K562 (cell line): ENCODE measurements around the gene GRK4. TPM values are rescaled to one million over a fixed set of nuclear protein-coding genes. Genes with fewer than 3 reads are reported as not detected.
A peak's percentile ranks its signal among the peaks of the same experiment; 100 is the strongest.

Source experiments
- ATAC-seq: fragments of 200-7000 bp; cut with Tn5 transposase; 3 replicates; pipeline ENCODE4 v1.9.1; 2020; ENCODE audit warnings: moderate library complexity
- BruUV-seq: library from RNA; stranded (reverse); fragments of 400-500 nt; replicated peaks from 2 replicates; lab custom pipeline; 2021; lab: Mats Ljungman, UMichigan
- CTCF ChIA-PET: fragments of 300-600 bp; formaldehyde crosslinking; extraction: SDS; loops from one replicate; lab custom pipeline; 2021; ENCODE audit warnings: low intra/inter-chr PET ratio; lab: Yijun Ruan, JAX
- POLR2A ChIA-PET: fragments of 300-600, 350-650 bp; sonication (Branson Sonifier 250); formaldehyde crosslinking; extraction: SDS; loops from one replicate; lab custom pipeline; 2021; ENCODE audit warnings: antibody characterized with exemption, inconsistent platforms; lab: Yijun Ruan, JAX
- DNase-seq, 4 experiments: peaks; one replicate each; pipeline versions ENCODE4 v3.0.0 to v3.0.0-alpha.2; 2011 to 2018; ENCODE audit warnings: low spot score in 3 of 4, mixed read lengths in 3 of 4; ENCODE audit errors: extremely low read depth in 1 of 4
- FAIRE-seq: peaks from 2 replicates; lab custom pipeline; 2011; peaks lifted over from hg19 to GRCh38; lab: Jason Lieb, UNC
- H2AFZ ChIP-seq: 2 replicates; pipeline ENCODE4 v1.6.0; 2011; ENCODE audit warnings: low read depth, low read length, control low read depth, inconsistent platforms
- H3K27ac ChIP-seq: fragments of 200-600 bp; 3 replicates; pipeline ENCODE4 v1.8.0; 2011; ENCODE audit warnings: low read depth, mild to moderate bottlenecking, control low read depth, inconsistent platforms, low read length, moderate library complexity, mixed read lengths; ENCODE audit errors: extremely low read depth
- H3K27me3 ChIP-seq, 2 experiments: fragments of 300-600 bp in 1 of 2; 2 replicates in 1 of 2; 3 replicates in 1 of 2; pipeline versions ENCODE4 v1.6.0 to v1.8.0; 2011; ENCODE audit warnings: inconsistent platforms in 2 of 2, low read length in 2 of 2, mild to moderate bottlenecking in 1 of 2, mixed read lengths in 1 of 2, moderate library complexity in 1 of 2; ENCODE audit not compliant: control insufficient read depth in 2 of 2, insufficient read depth in 2 of 2
- H3K36me3 ChIP-seq: fragments of 300-600 bp; 3 replicates; pipeline ENCODE4 v1.8.0; 2011; ENCODE audit warnings: mild to moderate bottlenecking, low read length, inconsistent platforms; ENCODE audit not compliant: control insufficient read depth, insufficient read depth
- H3K4me1 ChIP-seq, 2 experiments: fragments of 200-600 bp in 1 of 2; replicated peaks in 1 of 2; 2 replicates in 1 of 2; 3 replicates in 1 of 2; pipeline versions ENCODE4 v1.5.1 to v1.8.0; 2011; ENCODE audit warnings: inconsistent platforms in 2 of 2, low read length in 2 of 2, mild to moderate bottlenecking in 1 of 2, mixed read lengths in 1 of 2, moderate library complexity in 1 of 2; ENCODE audit not compliant: control insufficient read depth in 2 of 2, insufficient read depth in 2 of 2
- H3K4me2 ChIP-seq: 2 replicates; pipeline ENCODE4 v1.6.1; 2011; ENCODE audit warnings: low read length, control low read depth, inconsistent platforms, mixed read lengths; ENCODE audit not compliant: insufficient read depth
- H3K4me3 ChIP-seq: fragments of 200-600 bp; sonication (generic), shearing (Covaris generic); 2 replicates; pipeline ENCODE4 v1.5.1; 2016; ENCODE audit warnings: control low read depth, inconsistent platforms
- H3K79me2 ChIP-seq: fragments of 200-600 bp; 3 replicates; pipeline ENCODE4 v1.8.0; 2011; ENCODE audit warnings: low read length, inconsistent platforms; ENCODE audit not compliant: control insufficient read depth, insufficient read depth
- H3K9ac ChIP-seq, 2 experiments: 2 replicates each; pipeline versions ENCODE4 v1.6.0 to v1.6.1; 2011; ENCODE audit warnings: low read depth in 2 of 2, low read length in 2 of 2, control low read depth in 1 of 2, inconsistent platforms in 1 of 2, mild to moderate bottlenecking in 1 of 2, mixed read lengths in 1 of 2; ENCODE audit not compliant: insufficient read depth in 1 of 2
- H3K9me1 ChIP-seq: one replicate; pipeline ENCODE4 v1.6.0; 2011; ENCODE audit warnings: inconsistent platforms, mild to moderate bottlenecking, low read length, moderate library complexity; ENCODE audit not compliant: control insufficient read depth, insufficient read depth
- H3K9me3 ChIP-seq: replicated peaks from 2 replicates; pipeline ENCODE4 v1.5.1; 2011; ENCODE audit warnings: low read depth, low read length, inconsistent platforms; ENCODE audit not compliant: control insufficient read depth, insufficient read depth
- H4K20me1 ChIP-seq: replicated peaks from 2 replicates; pipeline ENCODE4 v1.6.1; 2011; ENCODE audit warnings: low read length, inconsistent platforms, mixed read lengths; ENCODE audit not compliant: control insufficient read depth, insufficient read depth
- CTCFL ChIP-seq: IDR thresholded peaks from 2 replicates; pipeline ENCODE4 v1.6.1; 2011; ENCODE audit warnings: borderline replicate concordance, low read depth, mild to moderate bottlenecking, moderate library complexity, low read length; ENCODE audit not compliant: insufficient read depth, poor library complexity, severe bottlenecking
- RAD21 ChIP-seq, 2 experiments: fragments of 250-450 bp in 1 of 2; fragments of 450-650 bp in 1 of 2; sonication (Bioruptor Pico) in 1 of 2; formaldehyde crosslinking in 1 of 2; IDR thresholded peaks in 1 of 2; conservative IDR thresholded peaks in 1 of 2; 2 replicates each; pipeline versions ENCODE4 v1.4.0 to v1.8.0; 2020 to 2022; ENCODE audit warnings: mild to moderate bottlenecking in 2 of 2, moderate library complexity in 1 of 2
- RBM25 ChIP-seq: fragments of 200-400 bp; formaldehyde crosslinking; IDR thresholded peaks from 2 replicates; pipeline ENCODE4 v1.6.1; 2018; ENCODE audit warnings: low read length, low read depth, moderate library complexity; ENCODE audit not compliant: severe bottlenecking
- SIN3B ChIP-seq: fragments of 450-650 bp; IDR thresholded peaks from 2 replicates; pipeline ENCODE4 v1.6.1; 2017; ENCODE audit warnings: low read depth, mild to moderate bottlenecking, moderate library complexity
- TGIF2 ChIP-seq: sonication (generic); formaldehyde crosslinking; IDR thresholded peaks from 2 replicates; pipeline ENCODE4 v1.8.1; 2022; ENCODE audit warnings: mild to moderate bottlenecking, missing genetic modification reagents, moderate library complexity
- ZNF121 ChIP-seq: sonication (generic); formaldehyde crosslinking; conservative IDR thresholded peaks from 2 replicates; pipeline ENCODE4 v1.8.0; 2022; ENCODE audit warnings: missing genetic modification reagents
- ZNF384 ChIP-seq: IDR thresholded peaks from 2 replicates; pipeline ENCODE4 v1.6.1; 2012; ENCODE audit warnings: low read depth, low read length, improper control_type of control experiment
- ZNF589 ChIP-seq: fragments of 200-800 bp; sonication (Bioruptor generic); IDR thresholded peaks from 2 replicates; pipeline ENCODE4 v1.6.1; 2016; ENCODE audit warnings: low read depth, missing genetic modification characterization, missing compliant biosample characterization
- WGBS: fragments of 100-300 bp; shearing (Covaris generic); methylation state at CpG from one replicate; pipeline ENCODE4 v1.1.6; 2016; ENCODE audit warnings: low coverage, mixed read lengths; ENCODE audit not compliant: insufficient coverage; ENCODE audit errors: missing lambda C conversion rate; 5-methylcytosine and 5-hydroxymethylcytosine counted together
- in situ Hi-C: fragments of 300-500 bp; cut with MboI; formaldehyde crosslinking; loops from 4 replicates; pipeline ENCODE4 v1.15.0; 2018; ENCODE audit warnings: inconsistent platforms, mixed read lengths
- intact Hi-C: fragments of 100-400 bp; cut with micrococcal nuclease; formaldehyde crosslinking; loops from 2 replicates; pipeline ENCODE4 v1.14.2; 2022
- polyA plus RNA-seq, 8 experiments: library from polyadenylated mRNA; depleted of rRNA in 4 of 8; stranded (reverse) in 5 of 8; unstranded in 3 of 8; fragments of >200 nt; fragmentation: Nextera tagmentation in 2 of 8; fragmentation: Illumina TruSeq in 1 of 8; extraction: Ambion mirVana in 2 of 8; extraction: Trizol in 1 of 8; gene quantifications; 2 replicates each; pipeline versions ENCODE4 v1.2.1 to v1.2.3, GENCODE V29; 2011 to 2014; ENCODE audit warnings: inconsistent platforms in 1 of 8, missing spikeins in 1 of 8
- total RNA-seq, 7 experiments: library from RNA; depleted of rRNA in 6 of 7; stranded (reverse); fragments of >200 nt in 6 of 7; fragmentation: Illumina TruSeq in 2 of 7; extraction: Trizol in 2 of 7; gene quantifications; 2 replicates each; pipeline versions ENCODE4 v1.2.1 to v1.2.3, GENCODE V29; 2011 to 2021; ENCODE audit warnings: low replicate concordance in 1 of 7
- TF ChIP-seq, protein P1 (sequence below), 3 experiments: IDR thresholded peaks in 2 of 3; conservative IDR thresholded peaks in 1 of 3; 2 replicates each; pipeline ENCODE4 v1.5.1; 2011 to 2012; ENCODE audit warnings: low read length in 3 of 3, mild to moderate bottlenecking in 3 of 3, control low read depth in 2 of 3, improper control_type of control experiment in 1 of 3, inconsistent platforms in 1 of 3, low read depth in 1 of 3, mixed read lengths in 1 of 3, moderate library complexity in 1 of 3; ENCODE audit not compliant: insufficient read depth in 2 of 3

The GRK4 gene
- total and polyA plus RNA-seq, 9 of the 15 experiments (the other 6 are each of a cell fraction or from before 2014, with no cell fraction given), result 1.1 to 4.8 (median 2.6) TPM

DNA sequence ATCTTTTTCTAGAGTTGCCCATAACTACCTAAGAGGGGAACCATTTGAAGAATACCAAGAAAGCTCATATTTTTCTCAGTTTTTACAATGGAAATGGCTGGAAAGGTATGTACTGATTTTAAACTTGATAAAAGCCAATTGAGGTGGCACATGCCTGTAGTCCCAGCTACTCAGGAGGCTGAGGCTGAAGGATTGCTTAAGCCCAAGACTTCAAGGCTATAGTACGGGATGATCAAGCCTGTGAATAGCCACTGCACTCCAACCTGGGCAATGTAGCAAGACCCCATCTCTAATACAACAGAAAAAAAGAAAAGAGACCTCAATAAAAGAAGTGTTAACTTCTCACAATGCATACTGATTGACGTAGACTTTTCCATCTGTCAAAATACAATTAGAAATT is 44.4 kb downstream of the GRK4 start:
- no peak for DNase-seq
- Histone ChIP-seq H4K20me1 (no peaks in the 10 kb centered on the region; the same call in 1 of the 2 replicates), H3K79me2 (no peaks in the 10 kb centered on the region), H3K27me3 (peaks cover 35 to 37% of the 10 kb centered on the region in 2 experiments), H3K4me2 (no peak overlapping the region), H2AFZ (no peak overlapping the region), H3K36me3 (no peaks in the 10 kb centered on the region), H3K4me1 (no peaks in the 10 kb centered on the region), H3K9me1 (peaks cover 3% of the 10 kb centered on the region), H3K4me3 (no peak overlapping the region), H3K9ac (no peak overlapping the region), H3K9me3 (no peaks in the 10 kb centered on the region), H3K27ac (no peak overlapping the region)
- ATAC-seq, result no peak
- POLR2A ChIA-PET, result interaction anchor here (0.7 to 1.4 kb wide), 4 partner anchors 10 to 67 kb away, joined by 3 to 5 read pairs (median 4); partner anchors contain the start of genes HTT and HTT-AS
- in situ Hi-C loops, result no loop called here
- BruUV-seq, result no TSS peak
- no peak for FAIRE-seq
- 0% methylated on average over 2 of the region's 2 CpGs for WGBS
- CTCF ChIA-PET, result no interaction called here
- peak; percentile 69 for TF ChIP-seq ZNF121 (CRISPR knock-in tag)
- no peak for TF ChIP-seq TGIF2
- peak; percentile 65 for TF ChIP-seq RBM25
- no peak for TF ChIP-seq ZNF589 (CRISPR knock-in tag)
- intact Hi-C loops, result no loop called here

DNA sequence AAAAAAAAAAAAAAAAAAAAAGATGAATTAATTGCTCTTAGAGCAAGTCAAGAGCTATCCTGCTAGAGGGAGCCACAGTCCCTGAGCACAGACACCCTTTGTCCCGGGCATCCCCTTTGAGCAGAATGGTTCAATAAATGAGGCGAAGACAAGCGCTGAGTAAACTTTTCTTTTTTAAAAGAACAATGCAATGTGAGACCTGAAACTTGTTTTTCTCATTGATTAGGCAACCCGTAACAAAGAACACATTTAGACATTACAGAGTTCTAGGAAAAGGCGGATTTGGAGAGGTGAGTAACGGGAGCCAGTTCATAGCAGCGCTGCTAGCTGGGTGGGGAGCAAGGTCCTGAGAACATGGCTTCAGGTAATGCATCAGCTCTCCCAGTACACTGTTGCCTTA is 46.1 kb downstream of the GRK4 start:
- H4K20me1 ChIP-seq, result no peaks in the 10 kb centered on the region; the same call in 1 of the 2 replicates
- no peak overlapping the region for H3K27ac ChIP-seq
- peak; percentile 87 for ATAC-seq
- ChIA-PET POLR2A (interaction anchor here (0.7 to 0.8 kb wide), 3 partner anchors 29 to 621 kb away, joined by 3 to 5 read pairs (median 3); no protein-coding TSS in a partner anchor), CTCF (no interaction called here)
- H3K9ac ChIP-seq, result no peak overlapping the region
- DNase-seq, result peak in 2 of 4 experiments; percentile 38 to 50
- peak; percentile 88 for TF ChIP-seq ZNF384
- peak; percentile 80 for TF ChIP-seq CTCFL
- no peak for TF ChIP-seq SIN3B
- TF ChIP-seq, protein P1, sequence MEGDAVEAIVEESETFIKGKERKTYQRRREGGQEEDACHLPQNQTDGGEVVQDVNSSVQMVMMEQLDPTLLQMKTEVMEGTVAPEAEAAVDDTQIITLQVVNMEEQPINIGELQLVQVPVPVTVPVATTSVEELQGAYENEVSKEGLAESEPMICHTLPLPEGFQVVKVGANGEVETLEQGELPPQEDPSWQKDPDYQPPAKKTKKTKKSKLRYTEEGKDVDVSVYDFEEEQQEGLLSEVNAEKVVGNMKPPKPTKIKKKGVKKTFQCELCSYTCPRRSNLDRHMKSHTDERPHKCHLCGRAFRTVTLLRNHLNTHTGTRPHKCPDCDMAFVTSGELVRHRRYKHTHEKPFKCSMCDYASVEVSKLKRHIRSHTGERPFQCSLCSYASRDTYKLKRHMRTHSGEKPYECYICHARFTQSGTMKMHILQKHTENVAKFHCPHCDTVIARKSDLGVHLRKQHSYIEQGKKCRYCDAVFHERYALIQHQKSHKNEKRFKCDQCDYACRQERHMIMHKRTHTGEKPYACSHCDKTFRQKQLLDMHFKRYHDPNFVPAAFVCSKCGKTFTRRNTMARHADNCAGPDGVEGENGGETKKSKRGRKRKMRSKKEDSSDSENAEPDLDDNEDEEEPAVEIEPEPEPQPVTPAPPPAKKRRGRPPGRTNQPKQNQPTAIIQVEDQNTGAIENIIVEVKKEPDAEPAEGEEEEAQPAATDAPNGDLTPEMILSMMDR (IDR thresholded peaks at IDR 0.05 in 2 of 3, conservative IDR thresholded peaks at IDR 0.05 in 1 of 3; ENCODE audit: insufficient read depth in 2 of 3, low read depth in 1 of 3, low read length in 3 of 3), result peak; percentile 17 to 50 (median 48); a peak in 3 of 6 replicates
- peak in 1 of 2 experiments; percentile 27; a peak in 1 of 4 replicates for TF ChIP-seq RAD21 (CRISPR knock-in tag; conservative IDR thresholded peaks at IDR 0.05 in 1 of 2, IDR thresholded peaks at IDR 0.05 in 1 of 2)
- in situ Hi-C loops (no loop called here), intact Hi-C loops (no loop called here)
- H3K4me1 ChIP-seq, result peaks cover 0 to 5% of the 10 kb centered on the region in 2 experiments; a peak in 3 of 5 replicates
- H3K36me3 ChIP-seq, result no peaks in the 10 kb centered on the region
- H3K9me3 ChIP-seq, result no peaks in the 10 kb centered on the region
- H3K4me2 ChIP-seq, result no peak overlapping the region
- H3K4me3 ChIP-seq, result no peak overlapping the region
- BruUV-seq, result no TSS peak
- H3K27me3 ChIP-seq, result peaks cover 29 to 42% of the 10 kb centered on the region in 2 experiments; a peak in 4 of 5 replicates
- no peaks in the 10 kb centered on the region for H3K79me2 ChIP-seq
- H2AFZ ChIP-seq, result no peak overlapping the region
- WGBS, result 2% methylated on average over 7 of the region's 7 CpGs
- no peak for FAIRE-seq
- peaks cover 3% of the 10 kb centered on the region for H3K9me1 ChIP-seq
